Stomach (tissue), 4 donors: Measurements from ENCODE around the gene SLAMF9.
A peak's percentile ranks its signal among the peaks of the same experiment; 100 is the strongest.

Experiments used
- EP300 ChIP-seq: sonication (generic); formaldehyde crosslinking; IDR thresholded peaks from one replicate; pipeline ENCODE4 v1.6.1; 2017; ENCODE audit warnings: antibody characterized with exemption
- POLR2A ChIP-seq, 4 donors: fragments of 450-650 bp; IDR thresholded peaks; one replicate each; pipeline ENCODE4 v1.6.1; 2016; ENCODE audit warnings: antibody characterized with exemption in 4 of 4, control low read depth in 2 of 4, mild to moderate bottlenecking in 1 of 4, moderate library complexity in 1 of 4
- POLR2AphosphoS5 ChIP-seq, 3 donors: sonication (generic); formaldehyde crosslinking; IDR thresholded peaks; one replicate each; pipeline ENCODE4 v1.6.1; 2016; ENCODE audit warnings: antibody characterized with exemption in 3 of 3
- TF ChIP-seq, protein P1 (sequence below), 7 experiments: fragments of 450-650 bp in 4 of 7; fragments of 200-600 bp in 3 of 7; sonication (generic) in 3 of 7; IDR thresholded peaks; one replicate each; pipeline ENCODE4 v1.5.1; 2016 to 2019; ENCODE audit warnings: antibody characterized with exemption in 7 of 7, control low read depth in 2 of 7, mild to moderate bottlenecking in 1 of 7

DNA sequence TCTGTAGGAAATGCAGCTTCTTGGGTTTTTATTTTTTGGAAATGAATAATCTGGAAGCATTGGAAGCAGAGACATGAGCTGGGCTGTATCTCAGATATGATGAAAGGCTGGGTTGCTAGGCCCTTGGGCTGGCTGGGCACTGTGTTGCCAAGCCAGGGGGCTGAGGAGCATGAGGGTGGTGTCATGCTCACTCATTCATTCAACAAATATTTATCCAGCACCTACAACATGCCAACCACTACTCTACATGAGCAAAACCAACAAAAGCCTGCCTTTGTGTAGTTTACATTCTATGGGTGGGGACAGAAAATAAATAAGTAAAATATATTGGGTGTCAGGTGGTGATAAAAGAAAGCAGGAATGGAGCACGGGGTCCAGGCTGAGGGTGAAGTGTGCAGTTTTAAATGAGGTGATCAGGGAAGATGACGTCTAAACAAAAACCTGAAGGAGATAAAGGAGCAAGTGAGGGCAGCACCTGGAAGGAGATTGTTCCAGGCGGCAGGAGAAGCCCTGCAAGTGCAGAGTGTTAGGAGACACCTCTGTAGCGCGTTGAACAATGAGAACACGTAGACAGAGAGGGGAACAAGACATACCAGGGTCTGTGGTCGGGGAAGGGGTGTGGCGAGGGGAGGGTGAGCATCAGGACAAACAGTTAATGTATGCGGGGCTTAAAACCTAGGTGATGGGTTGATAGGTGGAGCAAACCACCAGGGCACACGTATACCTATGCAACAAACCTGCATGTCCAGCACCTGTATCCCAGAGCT is 39.6 kb downstream of the SLAMF9 start:
- TF ChIP-seq, protein P1, sequence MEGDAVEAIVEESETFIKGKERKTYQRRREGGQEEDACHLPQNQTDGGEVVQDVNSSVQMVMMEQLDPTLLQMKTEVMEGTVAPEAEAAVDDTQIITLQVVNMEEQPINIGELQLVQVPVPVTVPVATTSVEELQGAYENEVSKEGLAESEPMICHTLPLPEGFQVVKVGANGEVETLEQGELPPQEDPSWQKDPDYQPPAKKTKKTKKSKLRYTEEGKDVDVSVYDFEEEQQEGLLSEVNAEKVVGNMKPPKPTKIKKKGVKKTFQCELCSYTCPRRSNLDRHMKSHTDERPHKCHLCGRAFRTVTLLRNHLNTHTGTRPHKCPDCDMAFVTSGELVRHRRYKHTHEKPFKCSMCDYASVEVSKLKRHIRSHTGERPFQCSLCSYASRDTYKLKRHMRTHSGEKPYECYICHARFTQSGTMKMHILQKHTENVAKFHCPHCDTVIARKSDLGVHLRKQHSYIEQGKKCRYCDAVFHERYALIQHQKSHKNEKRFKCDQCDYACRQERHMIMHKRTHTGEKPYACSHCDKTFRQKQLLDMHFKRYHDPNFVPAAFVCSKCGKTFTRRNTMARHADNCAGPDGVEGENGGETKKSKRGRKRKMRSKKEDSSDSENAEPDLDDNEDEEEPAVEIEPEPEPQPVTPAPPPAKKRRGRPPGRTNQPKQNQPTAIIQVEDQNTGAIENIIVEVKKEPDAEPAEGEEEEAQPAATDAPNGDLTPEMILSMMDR (IDR thresholded peaks at IDR 0.05): no peak
- TF ChIP-seq POLR2A (IDR thresholded peaks at IDR 0.05) (no peak), POLR2AphosphoS5 (IDR thresholded peaks at IDR 0.05) (peak in 2 of 3 donors; percentile 7 to 50), EP300 (no peak)
